NCI-H446 (cell line): ENCODE results near the gene FAM185A.
"Not testable (repeated sequence)": the region's sequence is repeated elsewhere in the genome, so short reads cannot be mapped to it uniquely, and the experiment has no call there.

Experiments
- DNase-seq, 2 experiments: peaks; one replicate each; lab custom pipeline; 2025; lab: John Stamatoyannopoulos, UW

The FAM185A gene

DNA sequence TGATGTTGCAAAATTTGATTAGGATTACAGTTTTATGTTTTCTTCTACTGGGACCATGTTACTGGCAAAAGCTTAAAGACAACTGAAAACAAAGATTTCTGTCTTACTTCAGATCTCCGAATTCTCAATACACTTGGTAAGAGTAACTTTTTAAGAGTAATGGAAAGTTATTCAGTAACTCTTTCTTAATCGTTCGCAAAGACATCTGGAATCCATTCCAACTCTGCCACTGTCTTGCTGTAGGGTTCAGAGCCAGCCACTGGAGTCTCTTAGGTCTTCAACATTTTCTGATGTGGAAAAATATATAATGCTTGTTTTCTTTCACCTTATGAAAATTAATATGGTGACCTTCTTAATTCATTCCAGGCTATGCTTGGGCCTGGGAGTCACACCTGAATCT is 29.9 kb downstream of the FAM185A start:
- not testable (repeated sequence) for DNase-seq

DNA sequence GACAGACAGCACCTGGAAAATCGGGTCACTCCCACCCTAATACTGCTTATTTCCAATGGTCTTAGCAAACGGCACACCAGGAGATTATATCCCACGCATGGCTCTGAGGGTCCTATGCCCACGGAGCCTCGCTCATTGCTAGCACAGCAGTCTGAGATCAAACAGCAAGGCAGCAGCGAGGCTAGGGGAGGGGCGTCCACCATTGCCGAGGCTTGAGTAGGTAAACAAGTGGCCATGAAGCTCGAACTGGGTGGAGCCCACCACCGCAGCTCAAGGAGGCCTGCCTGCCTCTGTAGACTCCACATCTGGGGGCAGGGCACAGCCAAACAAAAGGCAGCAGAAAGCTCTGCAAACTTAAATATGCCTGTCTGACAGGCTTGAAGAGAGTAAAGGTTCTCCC is 32.1 kb downstream of the FAM185A start:
- not testable (repeated sequence) for DNase-seq

GRCh38 chr7:102788770-102789169 is 40.0 kb downstream of the FAM185A start:
- DNase-seq, result not testable (repeated sequence)

DNA sequence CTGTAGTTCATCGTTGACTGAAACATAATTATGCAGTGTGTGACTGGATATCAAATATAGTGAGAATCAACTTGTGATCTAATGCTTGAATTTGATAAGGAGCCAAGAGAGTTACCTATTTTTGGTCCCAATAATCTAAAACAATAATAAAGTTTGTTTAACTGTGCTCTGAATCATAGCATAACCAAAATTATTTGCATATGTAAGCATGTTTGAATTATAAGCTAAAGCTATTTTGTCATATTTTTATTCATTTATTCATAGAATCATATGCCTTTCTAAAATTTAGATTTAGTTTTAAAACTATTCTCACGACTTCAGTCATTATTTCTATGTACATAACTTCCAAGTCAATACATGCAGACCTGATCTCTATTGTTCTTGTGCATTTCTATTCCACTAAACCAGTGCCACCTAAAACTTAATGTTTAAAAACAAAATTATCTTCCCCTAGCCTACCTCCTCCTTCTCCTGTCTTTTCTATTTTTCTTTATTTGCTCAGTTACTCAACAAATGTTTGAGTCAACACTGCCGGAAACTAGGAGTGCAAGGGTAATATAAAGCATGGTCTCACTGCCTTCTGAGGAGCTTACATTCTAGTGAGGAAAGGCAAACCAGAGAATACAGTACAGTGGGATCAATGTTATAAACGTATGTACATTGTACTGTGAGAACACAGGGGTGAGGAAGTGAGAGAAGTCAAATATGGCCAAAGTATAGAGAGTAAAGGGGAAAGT is 41.7 kb downstream of the FAM185A start:
- not testable (repeated sequence) for DNase-seq

DNA sequence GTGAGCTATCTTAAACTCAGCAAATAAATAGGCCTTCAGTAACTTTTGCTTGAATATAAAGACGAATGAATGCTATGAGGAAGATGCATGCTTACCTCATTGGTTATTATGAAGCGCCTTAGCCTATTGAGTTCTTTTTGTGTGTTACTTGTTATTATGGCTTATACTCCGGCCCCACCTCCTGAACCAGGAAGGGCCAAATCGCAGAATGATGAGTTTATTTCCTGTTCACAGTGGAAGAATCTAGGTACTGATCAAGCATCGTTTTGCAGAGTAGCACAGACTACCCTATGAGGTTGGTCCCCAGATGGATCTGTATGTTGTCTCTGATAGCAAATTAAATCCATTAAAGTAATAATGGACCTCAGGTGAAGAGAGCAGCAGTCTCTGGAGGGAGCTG is 42.6 kb downstream of the FAM185A start:
- DNase-seq, result not testable (repeated sequence)

- DNase-seq, result not testable (repeated sequence)
Measured at GRCh38 chr7:102791831-102792230, 43.0 kb downstream of the FAM185A start.

DNA sequence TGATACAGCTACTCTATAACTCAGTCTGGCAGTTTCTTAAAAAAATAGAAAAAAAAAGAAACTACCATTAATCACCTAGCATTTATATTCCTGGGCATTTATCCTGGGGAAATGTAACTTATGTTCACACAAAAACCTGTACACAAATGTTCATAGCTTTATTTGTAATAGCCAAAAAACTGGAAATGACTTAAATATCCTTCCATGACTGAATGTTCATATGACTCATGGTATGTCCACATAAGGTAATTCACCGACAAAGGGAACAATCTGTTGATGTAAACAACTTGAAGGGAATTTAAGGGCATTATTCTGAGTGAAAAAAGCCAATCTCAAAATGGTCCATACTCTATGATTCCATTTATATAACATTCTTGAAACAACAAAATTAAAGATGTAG is 45.8 kb downstream of the FAM185A start:
- DNase-seq, result not testable (repeated sequence)

GRCh38 chr7:102795987-102796595 is 47.3 kb downstream of the FAM185A start:
- DNase-seq, result not testable (repeated sequence)

- DNase-seq, result no peak
Measured at GRCh38 chr7:102806613-102807012, 57.8 kb downstream of the FAM185A start.

DNA sequence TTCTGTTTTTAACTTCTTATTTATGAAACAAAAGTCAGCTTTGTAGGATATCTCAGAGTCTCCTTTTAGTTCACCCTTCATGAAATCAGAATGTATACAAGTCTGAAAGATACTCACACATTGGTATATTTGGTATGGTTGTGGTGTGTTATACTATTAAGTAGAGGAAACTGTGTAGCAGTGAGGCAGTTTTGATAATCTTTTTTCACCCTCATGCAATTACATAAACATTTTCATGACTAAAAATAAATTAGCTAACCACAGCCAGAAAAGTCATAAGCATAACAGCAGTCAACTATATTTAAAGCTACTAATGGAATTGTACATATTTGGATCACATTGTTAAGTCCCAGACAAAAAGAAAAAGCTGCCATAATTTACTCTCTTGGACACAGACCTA is 62.1 kb downstream of the FAM185A start:
- DNase-seq, result no peak

- DNase-seq, result no peak
Measured at GRCh38 chr7:102811942-102812678, 63.3 kb downstream of the FAM185A start.

- DNase-seq, result no peak
Measured at GRCh38 chr7:102813191-102814024, 64.6 kb downstream of the FAM185A start.

DNA sequence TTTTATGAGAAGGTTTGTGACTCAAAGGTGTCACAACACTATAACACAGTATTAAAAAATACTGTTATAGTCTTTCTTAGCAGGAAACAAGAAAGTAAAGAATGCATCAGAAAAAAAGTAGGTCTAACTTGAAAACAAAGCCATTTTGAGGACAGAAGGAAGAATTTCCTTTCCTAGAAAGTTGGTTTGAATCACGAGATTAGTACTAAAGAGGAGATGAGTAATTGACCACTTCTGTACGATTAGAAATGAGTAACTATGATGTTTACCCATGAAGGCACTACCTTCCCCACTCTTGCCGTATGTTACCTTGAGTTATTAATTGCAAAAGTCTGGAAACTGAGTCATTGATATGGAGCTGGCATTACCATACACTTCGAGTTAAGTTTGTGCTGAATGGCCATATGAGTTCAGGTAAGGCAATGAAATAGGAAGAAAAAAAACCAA is 65.2 kb downstream of the FAM185A start:
- DNase-seq, result no peak

DNA sequence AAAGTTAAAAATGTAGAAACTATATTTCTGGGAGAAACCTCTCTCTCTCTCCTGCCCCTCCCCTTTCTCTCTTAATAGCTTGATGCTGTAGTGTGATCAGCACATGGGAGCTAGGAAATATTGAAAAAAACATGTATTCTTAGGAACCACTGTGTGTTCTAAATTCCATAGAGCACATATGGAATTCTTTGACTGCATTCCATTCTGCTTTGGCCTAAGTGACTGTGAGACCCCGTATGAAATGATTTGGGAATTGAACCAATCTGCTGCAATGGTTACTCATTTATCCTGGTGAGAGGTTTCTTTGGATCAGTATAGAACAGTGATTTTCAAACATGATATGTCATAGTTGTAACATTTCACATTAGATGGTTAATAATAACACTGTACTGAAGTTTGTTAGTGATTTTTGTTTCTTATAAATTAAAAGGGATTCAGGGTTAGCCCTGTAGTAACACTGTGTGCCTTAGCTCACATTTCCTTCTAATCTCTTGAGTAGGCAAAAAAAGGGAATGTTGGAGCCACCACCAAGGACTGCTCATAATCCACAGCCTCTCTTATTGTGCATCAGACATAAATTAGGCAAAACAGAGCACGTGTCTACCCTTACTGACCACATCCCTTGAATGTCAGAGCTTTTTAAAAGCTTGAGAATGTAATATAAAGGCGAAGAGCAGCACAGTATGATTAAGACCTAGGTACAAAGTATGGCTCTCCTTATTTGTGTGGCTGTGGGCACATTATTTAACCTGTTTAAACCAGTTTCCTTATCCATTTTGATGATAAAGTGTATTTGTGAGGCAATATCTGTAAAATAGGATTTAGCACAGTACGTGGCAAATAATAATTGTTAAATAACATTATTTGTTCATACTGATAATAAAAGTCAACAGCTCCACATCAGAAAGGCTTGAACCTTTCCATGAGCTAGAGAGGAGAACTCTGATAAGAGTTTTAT is 69.1 kb downstream of the FAM185A start:
- no peak for DNase-seq

GRCh38 chr7:102819151-102819550 is 70.4 kb downstream of the FAM185A start:
- no peak for DNase-seq

GRCh38 chr7:102821994-102822747 is 73.4 kb downstream of the FAM185A start:
- no peak for DNase-seq

DNA sequence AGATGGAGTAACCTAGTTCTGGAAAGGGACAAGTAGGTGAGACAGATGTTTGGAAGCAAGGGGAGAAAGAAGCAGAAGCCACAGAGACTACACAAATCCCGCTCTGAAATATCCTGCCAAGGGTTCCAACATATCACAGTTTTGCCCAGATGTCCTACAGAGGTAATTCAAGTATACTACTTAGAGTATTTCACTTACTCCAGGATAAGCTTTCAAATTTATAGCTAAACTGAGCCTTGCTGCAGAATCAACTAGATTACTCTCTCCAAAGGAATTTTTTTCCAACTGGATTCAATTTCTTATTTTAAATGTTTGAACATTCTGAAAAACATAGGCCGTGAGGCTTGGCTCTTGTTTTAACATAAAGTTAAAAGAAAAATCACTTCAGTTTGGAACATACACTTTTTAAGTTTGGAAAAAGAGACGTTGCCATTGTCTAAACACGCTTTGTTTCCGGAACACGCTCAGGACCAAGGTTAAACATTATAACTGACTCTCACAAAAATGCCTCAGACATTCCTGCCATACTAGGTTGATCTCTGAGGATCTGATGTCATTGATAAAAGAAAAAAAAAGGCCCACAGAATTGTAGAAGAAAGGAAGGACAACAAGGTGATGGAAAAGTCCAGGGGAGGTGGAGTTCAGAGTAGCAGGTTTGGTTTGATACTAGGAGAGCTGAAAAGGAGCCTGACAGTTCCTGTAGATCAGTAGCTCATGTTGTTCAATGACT is 74.8 kb downstream of the FAM185A start:
- DNase-seq, result no peak

GRCh38 chr7:102828286-102828685 is 79.5 kb downstream of the FAM185A start:
- DNase-seq, result no peak

GRCh38 chr7:102829075-102829474 is 80.3 kb downstream of the FAM185A start:
- DNase-seq, result no peak
